ENCODE results near the gene RNPEPL1.

- TF ChIP-seq EZH2 (IDR thresholded peaks at IDR 0.05; ENCODE audit: insufficient read depth, poor library complexity, severe bottlenecking) (no peak), EZH2phosphoT487 (IDR thresholded peaks at IDR 0.05; ENCODE audit: insufficient read depth, low read depth) (no peak)
These were observed 36.8 kb downstream of the RNPEPL1 start for GRCh38 chr2:240604939-240605716.

Data from GM23248 (cell line).